H1 (cell line): Measurements from ENCODE around the gene L3MBTL1. TPM values are rescaled to one million over a fixed set of nuclear protein-coding genes. Genes with fewer than 3 reads are reported as not detected.

ENCODE experiments used
- CTCF ChIA-PET: fragments of 300-600 bp; sonication (Branson Sonifier 250); formaldehyde crosslinking; loops from one replicate; lab custom pipeline; 2021; ENCODE audit not compliant: partially characterized antibody; lab: Charles Lee
- POLR2A ChIA-PET: fragments of 300-600 bp; sonication (Branson Sonifier 250); formaldehyde crosslinking; loops from one replicate; lab custom pipeline; 2021; ENCODE audit warnings: inconsistent platforms; ENCODE audit not compliant: partially characterized antibody; lab: Charles Lee
- DNase-seq, 2 experiments: peaks; one replicate each; pipeline versions ENCODE4 v3.0.0 to v3.0.0-alpha.2; 2010 to 2022; ENCODE audit warnings: low spot score in 2 of 2, low read depth in 1 of 2, mixed read lengths in 1 of 2
- FAIRE-seq: peaks from 2 replicates; lab custom pipeline; 2011; peaks lifted over from hg19 to GRCh38; lab: Jason Lieb, UNC
- H2AFZ ChIP-seq: 2 replicates; pipeline ENCODE4 v1.8.1; 2012; ENCODE audit warnings: low read length, inconsistent platforms
- H2AK5ac ChIP-seq: 2 replicates; pipeline ENCODE4 v1.6.1; 2013; ENCODE audit warnings: low read depth, low read length
- H2BK120ac ChIP-seq: replicated peaks from 2 replicates; pipeline ENCODE3; 2013; ENCODE audit warnings: low read depth, low read length, inconsistent platforms
- H2BK12ac ChIP-seq: 2 replicates; pipeline ENCODE4 v1.6.1; 2013; ENCODE audit warnings: low read depth, low read length
- H2BK15ac ChIP-seq: 2 replicates; pipeline ENCODE4 v1.6.1; 2013; ENCODE audit warnings: low read length
- H2BK20ac ChIP-seq: 2 replicates; pipeline ENCODE4 v1.6.1; 2013; ENCODE audit warnings: low read length
- H2BK5ac ChIP-seq: 2 replicates; pipeline ENCODE4 v1.6.1; 2013; ENCODE audit warnings: low read depth, low read length
- H3K14ac ChIP-seq: 2 replicates; pipeline ENCODE4 v1.6.1; 2013; ENCODE audit warnings: inconsistent platforms; ENCODE audit not compliant: insufficient read length
- H3K18ac ChIP-seq: 2 replicates; pipeline ENCODE4 v1.6.1; 2013; ENCODE audit warnings: low read length; ENCODE audit errors: extremely low read depth
- H3K23ac ChIP-seq: 2 replicates; pipeline ENCODE4 v1.6.1; 2013; ENCODE audit warnings: inconsistent platforms; ENCODE audit not compliant: insufficient read length
- H3K23me2 ChIP-seq: 2 replicates; pipeline ENCODE4 v1.6.1; 2013; ENCODE audit warnings: low read depth, low read length
- H3K27ac ChIP-seq: 2 replicates; pipeline ENCODE4 v1.6.1; 2011; ENCODE audit warnings: low read depth, low read length, inconsistent platforms
- H3K27me3 ChIP-seq, 4 experiments: replicated peaks in 1 of 4; 1 replicate in 1 of 4; 2 replicates in 3 of 4; pipeline versions ENCODE4 v1.6.1 to v1.8.1; 2011 to 2013; ENCODE audit warnings: low read length in 3 of 4, mild to moderate bottlenecking in 3 of 4, inconsistent platforms in 2 of 4, mixed read lengths in 2 of 4, moderate library complexity in 1 of 4; ENCODE audit not compliant: control insufficient read depth in 3 of 4, insufficient read depth in 3 of 4; ENCODE audit errors: extremely low read depth in 1 of 4
- H3K36me3 ChIP-seq, 4 experiments: 2 replicates each; pipeline versions ENCODE4 v1.6.1 to v1.8.1; 2011 to 2013; ENCODE audit warnings: mild to moderate bottlenecking in 4 of 4, low read length in 3 of 4, moderate library complexity in 2 of 4, control low read depth in 1 of 4, inconsistent platforms in 1 of 4; ENCODE audit not compliant: insufficient read depth in 4 of 4, control insufficient read depth in 2 of 4
- H3K4ac ChIP-seq: replicated peaks from 2 replicates; pipeline ENCODE3; 2013; ENCODE audit warnings: low read length, low read depth, mixed read lengths, inconsistent platforms; ENCODE audit not compliant: insufficient read length
- H3K4me1 ChIP-seq, 4 experiments: replicated peaks in 1 of 4; 1 replicate in 1 of 4; 2 replicates in 3 of 4; pipeline versions ENCODE4 v1.6.1 to v1.8.1; 2011 to 2013; ENCODE audit warnings: low read length in 3 of 4, inconsistent platforms in 2 of 4, mixed read lengths in 1 of 4; ENCODE audit not compliant: insufficient read depth in 4 of 4, control insufficient read depth in 3 of 4
- H3K4me2 ChIP-seq, 2 experiments: 2 replicates each; pipeline versions ENCODE4 v1.6.1 to v1.8.1; 2011 to 2013; ENCODE audit warnings: low read depth in 2 of 2, low read length in 2 of 2, control low read depth in 1 of 2, inconsistent platforms in 1 of 2, mild to moderate bottlenecking in 1 of 2; ENCODE audit not compliant: insufficient read depth in 1 of 2
- H3K4me3 ChIP-seq, 4 experiments: fragments of 200-600, 300-600 bp in 1 of 4; sonication (generic), shearing (Covaris generic), sonication (Bioruptor Twin) in 1 of 4; 2 replicates each; pipeline versions ENCODE4 v1.5.1 to v1.8.1; 2011 to 2016; ENCODE audit warnings: low read length in 4 of 4, low read depth in 3 of 4, control low read depth in 2 of 4, inconsistent platforms in 2 of 4, mild to moderate bottlenecking in 2 of 4, mixed read lengths in 1 of 4, moderate library complexity in 1 of 4; ENCODE audit not compliant: insufficient read depth in 2 of 4; ENCODE audit errors: extremely low read depth in 1 of 4
- H3K56ac ChIP-seq: replicated peaks from 2 replicates; pipeline ENCODE3; 2013; ENCODE audit warnings: low read depth, mild to moderate bottlenecking, mixed read lengths, low read length, inconsistent platforms; ENCODE audit not compliant: insufficient read length
- H3K79me1 ChIP-seq: 2 replicates; pipeline ENCODE4 v1.6.1; 2013; ENCODE audit warnings: low read depth, low read length, control low read depth
- H3K79me2 ChIP-seq, 2 experiments: 2 replicates each; pipeline versions ENCODE4 v1.6.1 to v1.8.1; 2012 to 2013; ENCODE audit warnings: low read length in 2 of 2, mild to moderate bottlenecking in 2 of 2, inconsistent platforms in 1 of 2; ENCODE audit not compliant: insufficient read depth in 2 of 2, control insufficient read depth in 1 of 2
- H3K9ac ChIP-seq, 4 experiments: replicated peaks in 1 of 4; 1 replicate in 1 of 4; 2 replicates in 3 of 4; pipeline versions ENCODE4 v1.6.1 to v1.8.1; 2011 to 2013; ENCODE audit warnings: low read depth in 3 of 4, low read length in 3 of 4, control low read depth in 2 of 4, mild to moderate bottlenecking in 2 of 4, moderate library complexity in 2 of 4, inconsistent platforms in 1 of 4; ENCODE audit errors: extremely low read depth in 1 of 4
- H3K9me3 ChIP-seq, 2 experiments: 2 replicates each; pipeline versions ENCODE4 v1.6.1 to v1.8.1; 2012 to 2013; ENCODE audit warnings: mild to moderate bottlenecking in 2 of 2, moderate library complexity in 2 of 2, control low read depth in 1 of 2, inconsistent platforms in 1 of 2, low read depth in 1 of 2, low read length in 1 of 2, mixed read lengths in 1 of 2; ENCODE audit not compliant: insufficient read depth in 2 of 2
- H4K20me1 ChIP-seq, 2 experiments: replicated peaks in 1 of 2; 2 replicates each; pipeline versions ENCODE3 to v1.8.1; 2011 to 2013; ENCODE audit warnings: inconsistent platforms in 2 of 2, low read length in 2 of 2, mild to moderate bottlenecking in 1 of 2; ENCODE audit not compliant: insufficient read depth in 2 of 2, control insufficient read depth in 1 of 2
- H4K5ac ChIP-seq: 2 replicates; pipeline ENCODE4 v1.6.1; 2013; ENCODE audit warnings: low read length, low read depth, mixed read lengths, inconsistent platforms; ENCODE audit not compliant: insufficient read length
- H4K8ac ChIP-seq: 2 replicates; pipeline ENCODE4 v1.8.0; 2013; ENCODE audit warnings: mild to moderate bottlenecking, moderate library complexity, low read length, inconsistent platforms; ENCODE audit not compliant: insufficient read depth; ENCODE audit errors: extremely low read depth
- H4K91ac ChIP-seq: replicated peaks from 2 replicates; pipeline ENCODE3; 2013; ENCODE audit warnings: low read length, mixed read lengths, inconsistent platforms; ENCODE audit not compliant: insufficient read length
- FOSL1 ChIP-seq: IDR thresholded peaks from 2 replicates; pipeline ENCODE4 v1.6.1; 2011; ENCODE audit warnings: mild to moderate bottlenecking, low read depth, low read length, moderate library complexity; ENCODE audit not compliant: insufficient read depth
- KDM1A ChIP-seq: fragments of 200-600, 300-600 bp; sonication (generic); IDR thresholded peaks from 2 replicates; pipeline ENCODE4 v1.7.1; 2016; ENCODE audit warnings: mild to moderate bottlenecking, low read length, borderline replicate concordance
- WGBS, 2 experiments: shearing (Covaris generic) in 1 of 2; methylation state at CpG; one replicate each; pipeline versions ENCODE4 v1.1.6 to v1.1.7; 2013 to 2015; ENCODE audit warnings: low lambda C conversion rate in 2 of 2, mixed read lengths in 2 of 2, inconsistent platforms in 1 of 2, low coverage in 1 of 2, missing lambda C conversion rate in 1 of 2; ENCODE audit not compliant: insufficient replicate concordance in 2 of 2, insufficient coverage in 1 of 2, insufficient read length in 1 of 2; ENCODE audit errors: extremely low coverage in 1 of 2, missing lambda C conversion rate in 1 of 2; 5-methylcytosine and 5-hydroxymethylcytosine counted together
- polyA plus RNA-seq, 7 experiments: library from polyadenylated mRNA; depleted of rRNA in 3 of 7; stranded (reverse) in 5 of 7; unstranded in 2 of 7; fragments of >200 nt in 5 of 7; fragments of 200-250 nt in 2 of 7; gene quantifications; 1 replicate in 5 of 7; 2 replicates in 1 of 7; 4 replicates in 1 of 7; pipeline versions ENCODE4 v1.2.1 to v1.2.3, GENCODE V29; 2011 to 2013; ENCODE audit warnings: missing spikeins in 2 of 7, mixed read lengths in 2 of 7
- total RNA-seq: library from RNA; stranded (reverse); fragmentation: NEBNext Ultra II Directional; extraction: Animal tissue kit (Norgen Biotek cat#: 25700); gene quantifications from 2 replicates; pipeline ENCODE4 v1.2.1, GENCODE V29; 2021

L3MBTL1 gene
- total and polyA plus RNA-seq, 2 of the 8 experiments (the other 6 are each of a cell fraction or from before 2014, with no cell fraction given): 11.9 to 17.0 TPM

- no peak overlapping the region for H2BK15ac ChIP-seq
- H3K9me3 ChIP-seq: no peaks in the 10 kb centered on the region
- H2BK120ac ChIP-seq: no peak overlapping the region
- peaks cover 0 to 5% (median 1%) of the 10 kb centered on the region in 4 experiments; a peak in 3 of 8 replicates for H3K36me3 ChIP-seq
- H4K20me1 ChIP-seq: no peaks in the 10 kb centered on the region
- FAIRE-seq: no peak
- H4K91ac ChIP-seq: no peak overlapping the region
- no peak overlapping the region for H3K56ac ChIP-seq
- no peak overlapping the region for H4K5ac ChIP-seq
- WGBS, 2 experiments: 78% methylated on average over 2 of the region's 2 CpGs; no CpG with 5 or more reads in 1 of the 2 experiments
- H3K27me3 ChIP-seq: no peaks in the 10 kb centered on the region
- TF ChIP-seq KDM1A: no peak
- TF ChIP-seq FOSL1: no peak
- TF ChIP-seq, all 59 proteins: peak for 0
- H3K27ac ChIP-seq: no peak overlapping the region
- H2AK5ac ChIP-seq: no peak overlapping the region
- H2AFZ ChIP-seq: no peak overlapping the region
- POLR2A ChIA-PET: interaction anchor here (0.6 to 3.9 kb wide), 5 partner anchors 14 to 108 kb away, joined by 3 to 29 read pairs (median 4); partner anchors contain the start of gene SRSF6
- H3K4me1 ChIP-seq: no peaks in the 10 kb centered on the region; a peak in 1 of 7 replicates
- CTCF ChIA-PET: interaction anchor here (1.7 kb wide), 1 partner anchor 22 kb away, joined by 4 read pairs; no protein-coding TSS in a partner anchor
- no peak overlapping the region for H3K23ac ChIP-seq
- no peak overlapping the region for H4K8ac ChIP-seq
- H3K9ac ChIP-seq: no peak overlapping the region
- H3K79me2 ChIP-seq: peaks cover 0 to 14% of the 10 kb centered on the region in 2 experiments; a peak in 1 of 4 replicates
- H2BK5ac ChIP-seq: no peak overlapping the region
- no peak overlapping the region for H2BK12ac ChIP-seq
- no peak overlapping the region for H3K14ac ChIP-seq
- H2BK20ac ChIP-seq: no peak overlapping the region
- H3K23me2 ChIP-seq: 0 out of 2 replicates have a peak, but pooled peaks cover 5% of the 10 kb centered on the region
- DNase-seq: no peak
- no peaks in the 10 kb centered on the region for H3K79me1 ChIP-seq
- H3K18ac ChIP-seq: no peak overlapping the region
- H3K4me2 ChIP-seq: peak overlapping the region; percentile 64 to 77; a peak in 3 of 4 replicates
- no peak overlapping the region for H3K4ac ChIP-seq
- H3K4me3 ChIP-seq: peak overlapping the region; percentile 14 to 71 (median 56); a peak in 3 of 8 replicates
Observed at GRCh38 chr20:43515628-43516027, 8.1 kb downstream of the L3MBTL1 start.
